RWPE1 (cell line): ENCODE measurements around the gene JAKMIP2.

ENCODE experiments used
- CTCF ChIA-PET: fragments of 350-600 bp; sonication (Branson Sonifier 250); formaldehyde crosslinking; extraction: SDS; loops from one replicate; lab custom pipeline; 2021; lab: Yijun Ruan, JAX
- POLR2A ChIA-PET: fragments of 400-600 bp; formaldehyde crosslinking; extraction: SDS; loops from one replicate; lab custom pipeline; 2020; ENCODE audit warnings: antibody characterized with exemption; ENCODE audit not compliant: low non-redundant PET; lab: Yijun Ruan, JAX
- DNase-seq: peaks from one replicate; pipeline ENCODE4 v3.0.0; 2012; ENCODE audit warnings: low spot score
- H3K27ac ChIP-seq: fragments of 450-650 bp; 2 replicates; pipeline ENCODE4 v1.5.1; 2017
- CTCF ChIP-seq: fragments of 450-650 bp; conservative IDR thresholded peaks from 2 replicates; pipeline ENCODE4 v1.5.1; 2017; ENCODE audit warnings: low read depth, mild to moderate bottlenecking

Gene JAKMIP2

GRCh38 chr5:147538236-147538635, 244.3 kb downstream of the JAKMIP2 start:
- no peak overlapping the region for H3K27ac ChIP-seq
- CTCF ChIA-PET = no interaction called here
- no peak for DNase-seq
- POLR2A ChIA-PET = no interaction called here
- TF ChIP-seq CTCF = no peak
